Effector memory CD4-positive, alpha-beta T cell (primary cell): ENCODE data around the gene TBC1D30.
"Not testable (repeated sequence)": the region's sequence is repeated elsewhere in the genome, so short reads cannot be mapped to it uniquely, and the experiment has no call there.

Source experiments
- DNase-seq, 3 donors: peaks; one replicate each; pipeline ENCODE4 v3.0.0-alpha.2; 2020
- H3K27ac ChIP-seq: 2 replicates; pipeline ENCODE4 v1.7.0; 2013; ENCODE audit warnings: mild to moderate bottlenecking, low read length, moderate library complexity; ENCODE audit not compliant: insufficient read depth, poor library complexity, severe bottlenecking
- H3K27me3 ChIP-seq: replicated peaks from 2 replicates; pipeline ENCODE4 v1.7.0; 2013; ENCODE audit warnings: mild to moderate bottlenecking, low read length; ENCODE audit not compliant: insufficient read depth, control insufficient read depth, poor library complexity, severe bottlenecking
- H3K36me3 ChIP-seq: 2 replicates; pipeline ENCODE4 v1.7.0; 2013; ENCODE audit warnings: mild to moderate bottlenecking, low read length, moderate library complexity; ENCODE audit not compliant: control insufficient read depth, insufficient read depth
- H3K4me1 ChIP-seq: 2 replicates; pipeline ENCODE4 v1.7.0; 2013; ENCODE audit warnings: low read length, mild to moderate bottlenecking; ENCODE audit not compliant: control insufficient read depth, insufficient read depth, poor library complexity, severe bottlenecking
- H3K4me3 ChIP-seq: 2 replicates; pipeline ENCODE4 v1.7.0; 2013; ENCODE audit warnings: low read length, low read depth, mild to moderate bottlenecking; ENCODE audit not compliant: insufficient read depth, poor library complexity, severe bottlenecking
- H3K9me3 ChIP-seq: 2 replicates; pipeline ENCODE4 v1.7.0; 2013; ENCODE audit warnings: mild to moderate bottlenecking, low read length, moderate library complexity; ENCODE audit not compliant: control insufficient read depth

TBC1D30 gene

DNA sequence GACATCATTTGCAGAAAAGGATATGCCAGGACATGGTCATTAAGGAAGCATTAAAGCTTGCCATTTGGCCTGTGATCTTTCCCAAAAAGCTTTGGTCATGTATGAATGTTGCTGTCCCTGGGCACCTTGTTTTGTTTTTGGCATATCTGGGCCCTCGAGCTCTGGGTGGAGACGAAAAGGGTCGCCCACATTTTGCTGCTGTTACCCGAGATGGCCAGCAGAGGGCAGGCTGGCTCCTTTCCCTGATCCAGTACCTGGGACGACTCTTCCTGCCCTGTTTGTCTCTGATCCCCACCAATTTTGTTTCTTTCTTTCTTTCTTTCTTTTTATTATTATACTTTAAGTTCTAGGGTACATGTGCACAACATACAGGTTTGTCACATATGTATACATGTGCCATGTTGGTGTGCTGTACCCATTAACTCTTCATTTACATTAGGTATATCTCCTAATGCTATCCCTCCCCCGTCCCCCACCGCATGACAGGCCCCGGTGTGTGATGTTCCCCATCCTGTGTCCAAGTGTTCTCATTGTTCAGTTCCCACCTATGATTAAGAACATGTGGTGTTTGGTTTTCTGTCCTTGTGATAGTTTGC lies 22.2 kb upstream of the TBC1D30 start:
- DNase-seq: peak in 2 of 3 donors; percentile 10 to 11
- not testable (repeated sequence) for H3K27ac ChIP-seq, H3K9me3 ChIP-seq, H3K27me3 ChIP-seq, H3K36me3 ChIP-seq, H3K4me3 ChIP-seq, H3K4me1 ChIP-seq

GRCh38 chr12:64806173-64806572 lies 18.3 kb upstream of the TBC1D30 start:
- H3K27me3 ChIP-seq: no peaks in the 10 kb centered on the region
- no peak overlapping the region for H3K4me3 ChIP-seq
- H3K36me3 ChIP-seq: no peaks in the 10 kb centered on the region
- no peaks in the 10 kb centered on the region for H3K9me3 ChIP-seq
- H3K27ac ChIP-seq: no peak overlapping the region
- no peaks in the 10 kb centered on the region for H3K4me1 ChIP-seq
- DNase-seq: no peak

GRCh38 chr12:64806593-64807460 lies 17.6 kb upstream of the TBC1D30 start:
- Histone ChIP-seq H3K27ac (no peak overlapping the region), H3K4me3 (no peak overlapping the region), H3K9me3 (no peaks in the 10 kb centered on the region), H3K4me1 (no peaks in the 10 kb centered on the region), H3K27me3 (no peaks in the 10 kb centered on the region), H3K36me3 (no peaks in the 10 kb centered on the region)
- no peak for DNase-seq

- H3K27me3 ChIP-seq: no peaks in the 10 kb centered on the region
- no peak overlapping the region for H3K4me3 ChIP-seq
- H3K27ac ChIP-seq: no peak overlapping the region
- no peaks in the 10 kb centered on the region for H3K36me3 ChIP-seq
- H3K9me3 ChIP-seq: no peaks in the 10 kb centered on the region
- no peak for DNase-seq
- no peaks in the 10 kb centered on the region for H3K4me1 ChIP-seq
Observed at GRCh38 chr12:64808110-64808509, 16.3 kb upstream of the TBC1D30 start.

GRCh38 chr12:64810831-64811230 lies 13.6 kb upstream of the TBC1D30 start:
- no peaks in the 10 kb centered on the region for H3K9me3 ChIP-seq
- H3K36me3 ChIP-seq: no peaks in the 10 kb centered on the region
- H3K27me3 ChIP-seq: no peaks in the 10 kb centered on the region
- no peaks in the 10 kb centered on the region for H3K4me1 ChIP-seq
- DNase-seq: no peak
- H3K4me3 ChIP-seq: no peak overlapping the region
- H3K27ac ChIP-seq: no peak overlapping the region

- H3K36me3 ChIP-seq: no peaks in the 10 kb centered on the region
- H3K9me3 ChIP-seq: no peaks in the 10 kb centered on the region
- no peak for DNase-seq
- H3K4me1 ChIP-seq: no peaks in the 10 kb centered on the region
- no peak overlapping the region for H3K4me3 ChIP-seq
- H3K27ac ChIP-seq: no peak overlapping the region
- H3K27me3 ChIP-seq: no peaks in the 10 kb centered on the region
Observed at GRCh38 chr12:64813723-64814122, 10.7 kb upstream of the TBC1D30 start.

- H3K4me3 ChIP-seq: no peak overlapping the region
- no peaks in the 10 kb centered on the region for H3K4me1 ChIP-seq
Observed at GRCh38 chr12:64814432-64814831, 10.0 kb upstream of the TBC1D30 start.

GRCh38 chr12:64819816-64820402 lies 4.5 kb upstream of the TBC1D30 start:
- no peak overlapping the region for H3K4me3 ChIP-seq
- no peak for DNase-seq
- H3K36me3 ChIP-seq: no peaks in the 10 kb centered on the region
- no peaks in the 10 kb centered on the region for H3K9me3 ChIP-seq
- peaks cover 3% of the 10 kb centered on the region for H3K4me1 ChIP-seq
- H3K27ac ChIP-seq: no peak overlapping the region
- H3K27me3 ChIP-seq: peaks cover 14% of the 10 kb centered on the region

More at GRCh38 chr12:64814432-64814831, 10.0 kb upstream of the TBC1D30 start:
- DNase-seq: no peak
- H3K27ac ChIP-seq: no peak overlapping the region
- H3K27me3 ChIP-seq: no peaks in the 10 kb centered on the region
- H3K9me3 ChIP-seq: no peaks in the 10 kb centered on the region
- H3K36me3 ChIP-seq: no peaks in the 10 kb centered on the region

GRCh38 chr12:64820593-64820992 lies 3.9 kb upstream of the TBC1D30 start:
- H3K27me3 ChIP-seq: peaks cover 21% of the 10 kb centered on the region
- no peaks in the 10 kb centered on the region for H3K9me3 ChIP-seq
- DNase-seq: no peak
- H3K27ac ChIP-seq: no peak overlapping the region
- no peaks in the 10 kb centered on the region for H3K36me3 ChIP-seq
- H3K4me1 ChIP-seq: peaks cover 9% of the 10 kb centered on the region
- no peak overlapping the region for H3K4me3 ChIP-seq

GRCh38 chr12:64821116-64821630 lies 3.3 kb upstream of the TBC1D30 start:
- Histone ChIP-seq H3K4me3 (no peak overlapping the region), H3K27me3 (peaks cover 27% of the 10 kb centered on the region)

More at GRCh38 chr12:64821116-64821630, 3.3 kb upstream of the TBC1D30 start:
- H3K9me3 ChIP-seq: no peaks in the 10 kb centered on the region
- H3K4me1 ChIP-seq: peaks cover 15% of the 10 kb centered on the region
- H3K36me3 ChIP-seq: no peaks in the 10 kb centered on the region
- no peak for DNase-seq
- no peak overlapping the region for H3K27ac ChIP-seq
